ENCODE data around the gene FNDC3B. TPM values are rescaled to one million over a fixed set of nuclear protein-coding genes. Genes with fewer than 3 reads are reported as not detected.

Gene FNDC3B
- total and polyA plus RNA-seq, 3 donors from 2014 or later: 24.2 to 63.5 (median 57.7) TPM

GRCh38 chr3:172300187-172300586 lies 260.8 kb downstream of the FNDC3B start:
- no peaks in the 10 kb centered on the region for H3K36me3 ChIP-seq (ENCODE audit: low read depth, missing control alignments)
- intact Hi-C loops (cut with DNase I; ENCODE audit: low total_unique reads): no loop called here
- no peaks in the 10 kb centered on the region for H3K27me3 ChIP-seq
- 65 to 78% methylated on average over 2 of the region's 2 CpGs for WGBS, 2 donors
- DNase-seq: no peak
- TF ChIP-seq POLR2A (IDR thresholded peaks at IDR 0.05) (no peak), CTCF (IDR thresholded peaks at IDR 0.05) (no peak)
- no peak overlapping the region for H3K27ac ChIP-seq
- no peaks in the 10 kb centered on the region for H3K4me1 ChIP-seq
- H3K4me3 ChIP-seq: no peak overlapping the region
- H3K9me3 ChIP-seq: no peaks in the 10 kb centered on the region

- H3K9me3 ChIP-seq: no peaks in the 10 kb centered on the region
- H3K36me3 ChIP-seq (ENCODE audit: low read depth, missing control alignments): no peaks in the 10 kb centered on the region
- DNase-seq: no peak
- H3K4me3 ChIP-seq: no peak overlapping the region
- intact Hi-C loops (cut with DNase I; ENCODE audit: low total_unique reads): no loop called here
- 82 to 94% methylated on average over 5 of the region's 5 CpGs for WGBS, 2 donors
- H3K27ac ChIP-seq: no peak overlapping the region
- TF ChIP-seq CTCF (IDR thresholded peaks at IDR 0.05): no peak
- no peak for TF ChIP-seq POLR2A (IDR thresholded peaks at IDR 0.05)
- H3K4me1 ChIP-seq: no peaks in the 10 kb centered on the region
- no peaks in the 10 kb centered on the region for H3K27me3 ChIP-seq
Measured at GRCh38 chr3:172300862-172301261, 261.5 kb downstream of the FNDC3B start.

GRCh38 chr3:172302203-172302602 lies 262.8 kb downstream of the FNDC3B start:
- Histone ChIP-seq H3K36me3 (ENCODE audit: low read depth, missing control alignments) (no peaks in the 10 kb centered on the region), H3K27me3 (no peaks in the 10 kb centered on the region), H3K27ac (no peak overlapping the region), H3K4me1 (no peaks in the 10 kb centered on the region), H3K9me3 (no peaks in the 10 kb centered on the region), H3K4me3 (no peak overlapping the region)
- DNase-seq: no peak
- no peak for TF ChIP-seq POLR2A (IDR thresholded peaks at IDR 0.05)
- TF ChIP-seq CTCF (IDR thresholded peaks at IDR 0.05): no peak
- intact Hi-C loops (cut with DNase I; ENCODE audit: low total_unique reads): no loop called here
- 80 to 92% methylated on average over 2 of the region's 2 CpGs for WGBS, 2 donors

- Histone ChIP-seq H3K27me3 (no peaks in the 10 kb centered on the region), H3K4me1 (no peaks in the 10 kb centered on the region), H3K36me3 (ENCODE audit: low read depth, missing control alignments) (no peaks in the 10 kb centered on the region), H3K4me3 (no peak overlapping the region), H3K27ac (no peak overlapping the region), H3K9me3 (no peaks in the 10 kb centered on the region)
- WGBS, 2 donors: 90 to 93% methylated on average over 4 of the region's 4 CpGs
- intact Hi-C loops (cut with DNase I; ENCODE audit: low total_unique reads): no loop called here
- TF ChIP-seq POLR2A (IDR thresholded peaks at IDR 0.05): no peak
- no peak for TF ChIP-seq CTCF (IDR thresholded peaks at IDR 0.05)
- DNase-seq: no peak
Measured at GRCh38 chr3:172303181-172303580, 263.8 kb downstream of the FNDC3B start.

GRCh38 chr3:172303941-172304558 lies 264.7 kb downstream of the FNDC3B start:
- H3K4me3 ChIP-seq: no peak overlapping the region
- no peaks in the 10 kb centered on the region for H3K27me3 ChIP-seq
- DNase-seq: no peak
- intact Hi-C loops (cut with DNase I; ENCODE audit: low total_unique reads): no loop called here
- WGBS, 2 donors: 92 to 97% methylated on average over 4 of the region's 4 CpGs
- TF ChIP-seq POLR2A (IDR thresholded peaks at IDR 0.05): no peak
- TF ChIP-seq CTCF (IDR thresholded peaks at IDR 0.05): no peak
- H3K4me1 ChIP-seq: no peaks in the 10 kb centered on the region
- H3K27ac ChIP-seq: no peak overlapping the region
- no peaks in the 10 kb centered on the region for H3K9me3 ChIP-seq
- no peaks in the 10 kb centered on the region for H3K36me3 ChIP-seq (ENCODE audit: low read depth, missing control alignments)

All from testis (tissue), 3 donors.